Astrocyte (in vitro differentiated cells and primary cell): Measurements from ENCODE around the gene HDAC1. TPM values are rescaled to one million over a fixed set of nuclear protein-coding genes. Genes with fewer than 3 reads are reported as not detected.

ENCODE experiments used
- DNase-seq: peaks from one replicate; pipeline ENCODE4 v3.0.0-alpha.2; 2010; ENCODE audit warnings: low read depth
- FAIRE-seq: peaks from 2 replicates; lab custom pipeline; 2011; peaks lifted over from hg19 to GRCh38; lab: Jason Lieb, UNC
- H2AFZ ChIP-seq: 2 replicates; pipeline ENCODE4 v1.6.0; 2012; ENCODE audit warnings: low read depth, low read length, inconsistent platforms
- H3K27ac ChIP-seq: 2 replicates; pipeline ENCODE4 v1.5.1; 2011; ENCODE audit warnings: low read depth, low read length, inconsistent platforms
- H3K27me3 ChIP-seq: 2 replicates; pipeline ENCODE4 v1.6.0; 2011; ENCODE audit warnings: low read length, inconsistent platforms; ENCODE audit not compliant: insufficient read depth
- H3K36me3 ChIP-seq: 2 replicates; pipeline ENCODE4 v1.5.1; 2011; ENCODE audit warnings: low read length, inconsistent platforms; ENCODE audit not compliant: insufficient read depth
- H3K4me1 ChIP-seq: 2 replicates; pipeline ENCODE4 v1.5.1; 2011; ENCODE audit warnings: low read length, inconsistent platforms; ENCODE audit not compliant: insufficient read depth
- H3K4me2 ChIP-seq: 2 replicates; pipeline ENCODE4 v1.6.0; 2012; ENCODE audit warnings: low read length, inconsistent platforms
- H3K4me3 ChIP-seq: 2 replicates; pipeline ENCODE4 v1.5.1; 2011; ENCODE audit warnings: low read depth, mild to moderate bottlenecking, low read length, inconsistent platforms; ENCODE audit not compliant: insufficient read depth
- H3K79me2 ChIP-seq: 2 replicates; pipeline ENCODE4 v1.6.0; 2012; ENCODE audit warnings: mild to moderate bottlenecking, low read length, inconsistent platforms; ENCODE audit not compliant: insufficient read depth
- H3K9ac ChIP-seq: 2 replicates; pipeline ENCODE4 v1.6.0; 2012; ENCODE audit warnings: mild to moderate bottlenecking, low read length, inconsistent platforms
- H3K9me3 ChIP-seq: 2 replicates; pipeline ENCODE4 v1.5.1; 2012; ENCODE audit warnings: low read depth, mild to moderate bottlenecking, low read length, inconsistent platforms; ENCODE audit not compliant: insufficient read depth
- H4K20me1 ChIP-seq: 2 replicates; pipeline ENCODE4 v1.6.0; 2012; ENCODE audit warnings: low read length, inconsistent platforms; ENCODE audit not compliant: insufficient read depth
- H3K27ac Mint-ChIP-seq: one replicate; pipeline ENCODE4 v1.8.0; 2021; ENCODE audit warnings: mild to moderate bottlenecking, mixed read lengths; ENCODE audit not compliant: unreplicated experiment
- H3K27me3 Mint-ChIP-seq: one replicate; pipeline ENCODE4 v1.8.0; 2021; ENCODE audit warnings: low read depth, mixed read lengths; ENCODE audit not compliant: unreplicated experiment
- H3K36me3 Mint-ChIP-seq: one replicate; pipeline ENCODE4 v1.8.0; 2021; ENCODE audit warnings: low read depth, mixed read lengths; ENCODE audit not compliant: unreplicated experiment
- H3K4me1 Mint-ChIP-seq: one replicate; pipeline ENCODE4 v1.8.0; 2021; ENCODE audit warnings: low read depth, mixed read lengths; ENCODE audit not compliant: unreplicated experiment
- H3K4me3 Mint-ChIP-seq: one replicate; pipeline ENCODE4 v1.8.0; 2021; ENCODE audit warnings: mild to moderate bottlenecking, moderate library complexity, mixed read lengths; ENCODE audit not compliant: unreplicated experiment
- H3K9me3 Mint-ChIP-seq: one replicate; pipeline ENCODE4 v1.8.0; 2021; ENCODE audit warnings: mild to moderate bottlenecking, mixed read lengths; ENCODE audit not compliant: unreplicated experiment
- EZH2 ChIP-seq: IDR thresholded peaks from 2 replicates; pipeline ENCODE4 v1.6.1; 2012; ENCODE audit warnings: mild to moderate bottlenecking, low read length, inconsistent platforms; ENCODE audit not compliant: insufficient read depth
- total RNA-seq: library from RNA; stranded (reverse); gene quantifications from 2 replicates; pipeline ENCODE4 v1.2.1, GENCODE V29; 2021
- TF ChIP-seq, protein P1 (sequence below): IDR thresholded peaks from 2 replicates; pipeline ENCODE4 v1.5.1; 2011; ENCODE audit warnings: low read depth, mild to moderate bottlenecking, inconsistent platforms, low read length, moderate library complexity; ENCODE audit not compliant: insufficient read depth

HDAC1 gene
- total RNA-seq, 1 donor from 2014 or later: 99.6 TPM

DNA sequence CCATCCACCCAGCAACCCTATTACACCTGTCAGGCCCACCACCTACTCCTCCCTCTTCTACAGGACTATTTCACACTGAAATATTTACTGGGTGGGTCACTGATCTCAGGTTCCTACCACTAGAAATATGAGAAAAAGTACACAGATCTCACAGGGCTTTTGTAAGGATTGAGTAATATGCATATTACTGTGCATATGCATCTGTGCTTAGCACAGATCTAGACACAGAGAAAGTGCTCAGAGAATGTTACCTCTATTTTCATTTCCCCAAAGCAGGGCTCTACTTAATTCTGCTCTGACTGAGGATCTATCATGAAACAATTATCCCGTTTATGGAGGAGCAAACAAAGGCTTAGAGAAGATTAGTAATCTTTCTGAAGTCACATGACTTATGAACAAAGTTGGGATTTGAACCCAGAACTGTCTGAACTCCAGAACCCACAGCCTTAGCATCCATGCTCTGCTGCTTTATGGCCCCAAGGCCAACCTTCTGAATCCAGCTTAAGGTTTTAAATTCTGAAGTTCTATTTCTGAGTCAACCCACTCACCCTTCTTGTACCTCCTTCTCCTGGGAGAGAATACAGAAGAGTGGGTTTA is 82.2 kb downstream of the HDAC1 start:
- H3K4me3 Mint-ChIP-seq: no peak overlapping the region
- H3K9ac ChIP-seq: no peak overlapping the region
- H3K27ac Mint-ChIP-seq: peak overlapping the region; percentile 66
- H3K4me3 ChIP-seq: no peak overlapping the region
- H3K9me3 Mint-ChIP-seq: no peaks in the 10 kb centered on the region
- H3K79me2 ChIP-seq: no peaks in the 10 kb centered on the region
- no peak for DNase-seq
- H3K36me3 ChIP-seq: peaks cover 48% of the 10 kb centered on the region
- H3K36me3 Mint-ChIP-seq: peaks cover 31% of the 10 kb centered on the region
- H3K9me3 ChIP-seq: no peaks in the 10 kb centered on the region
- no peak overlapping the region for H3K27ac ChIP-seq
- peaks cover 16% of the 10 kb centered on the region for H4K20me1 ChIP-seq
- TF ChIP-seq, protein P1, sequence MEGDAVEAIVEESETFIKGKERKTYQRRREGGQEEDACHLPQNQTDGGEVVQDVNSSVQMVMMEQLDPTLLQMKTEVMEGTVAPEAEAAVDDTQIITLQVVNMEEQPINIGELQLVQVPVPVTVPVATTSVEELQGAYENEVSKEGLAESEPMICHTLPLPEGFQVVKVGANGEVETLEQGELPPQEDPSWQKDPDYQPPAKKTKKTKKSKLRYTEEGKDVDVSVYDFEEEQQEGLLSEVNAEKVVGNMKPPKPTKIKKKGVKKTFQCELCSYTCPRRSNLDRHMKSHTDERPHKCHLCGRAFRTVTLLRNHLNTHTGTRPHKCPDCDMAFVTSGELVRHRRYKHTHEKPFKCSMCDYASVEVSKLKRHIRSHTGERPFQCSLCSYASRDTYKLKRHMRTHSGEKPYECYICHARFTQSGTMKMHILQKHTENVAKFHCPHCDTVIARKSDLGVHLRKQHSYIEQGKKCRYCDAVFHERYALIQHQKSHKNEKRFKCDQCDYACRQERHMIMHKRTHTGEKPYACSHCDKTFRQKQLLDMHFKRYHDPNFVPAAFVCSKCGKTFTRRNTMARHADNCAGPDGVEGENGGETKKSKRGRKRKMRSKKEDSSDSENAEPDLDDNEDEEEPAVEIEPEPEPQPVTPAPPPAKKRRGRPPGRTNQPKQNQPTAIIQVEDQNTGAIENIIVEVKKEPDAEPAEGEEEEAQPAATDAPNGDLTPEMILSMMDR: no peak
- TF ChIP-seq EZH2: no peak
- no peak overlapping the region for H3K4me2 ChIP-seq
- H3K27me3 Mint-ChIP-seq: no peaks in the 10 kb centered on the region
- FAIRE-seq: no peak
- H2AFZ ChIP-seq: no peak overlapping the region
- H3K4me1 Mint-ChIP-seq: no peaks in the 10 kb centered on the region
- no peaks in the 10 kb centered on the region for H3K27me3 ChIP-seq
- H3K4me1 ChIP-seq: no peaks in the 10 kb centered on the region

DNA sequence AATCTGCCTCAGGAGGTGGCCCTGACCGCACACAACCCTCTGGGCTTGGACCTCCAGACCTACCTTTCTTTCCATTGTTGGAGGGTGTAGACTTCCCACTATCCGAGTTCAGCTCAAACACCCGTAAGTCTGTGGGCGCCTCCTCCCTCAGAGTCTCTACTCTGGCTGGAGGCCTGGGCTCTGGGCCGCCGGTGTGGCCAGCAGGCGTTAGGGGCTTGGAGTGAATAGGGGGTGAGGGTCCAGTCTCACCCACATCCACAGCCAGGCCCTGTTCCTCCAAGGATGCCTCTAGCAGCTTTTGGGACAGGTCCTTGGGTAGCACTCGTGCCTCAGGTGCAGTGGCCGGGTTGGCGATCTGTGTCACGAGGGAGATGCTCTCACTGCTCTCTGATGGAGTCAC is 84.3 kb downstream of the HDAC1 start:
- no peak overlapping the region for H3K27ac Mint-ChIP-seq
- H3K79me2 ChIP-seq: no peaks in the 10 kb centered on the region
- H3K9me3 Mint-ChIP-seq: no peaks in the 10 kb centered on the region
- no peak overlapping the region for H2AFZ ChIP-seq
- H3K4me3 ChIP-seq: no peak overlapping the region
- peaks cover 40% of the 10 kb centered on the region for H3K36me3 Mint-ChIP-seq
- H4K20me1 ChIP-seq: peaks cover 16% of the 10 kb centered on the region
- no peaks in the 10 kb centered on the region for H3K4me1 Mint-ChIP-seq
- no peaks in the 10 kb centered on the region for H3K9me3 ChIP-seq
- no peaks in the 10 kb centered on the region for H3K27me3 ChIP-seq
- FAIRE-seq (no peak), DNase-seq (no peak)
- H3K4me1 ChIP-seq: no peaks in the 10 kb centered on the region
- TF ChIP-seq EZH2: no peak
- TF ChIP-seq, protein P1: no peak
- H3K4me2 ChIP-seq: no peak overlapping the region
- H3K36me3 ChIP-seq: peaks cover 61% of the 10 kb centered on the region
- H3K9ac ChIP-seq: no peak overlapping the region
- no peak overlapping the region for H3K4me3 Mint-ChIP-seq
- H3K27me3 Mint-ChIP-seq: no peaks in the 10 kb centered on the region
- H3K27ac ChIP-seq: no peak overlapping the region

DNA sequence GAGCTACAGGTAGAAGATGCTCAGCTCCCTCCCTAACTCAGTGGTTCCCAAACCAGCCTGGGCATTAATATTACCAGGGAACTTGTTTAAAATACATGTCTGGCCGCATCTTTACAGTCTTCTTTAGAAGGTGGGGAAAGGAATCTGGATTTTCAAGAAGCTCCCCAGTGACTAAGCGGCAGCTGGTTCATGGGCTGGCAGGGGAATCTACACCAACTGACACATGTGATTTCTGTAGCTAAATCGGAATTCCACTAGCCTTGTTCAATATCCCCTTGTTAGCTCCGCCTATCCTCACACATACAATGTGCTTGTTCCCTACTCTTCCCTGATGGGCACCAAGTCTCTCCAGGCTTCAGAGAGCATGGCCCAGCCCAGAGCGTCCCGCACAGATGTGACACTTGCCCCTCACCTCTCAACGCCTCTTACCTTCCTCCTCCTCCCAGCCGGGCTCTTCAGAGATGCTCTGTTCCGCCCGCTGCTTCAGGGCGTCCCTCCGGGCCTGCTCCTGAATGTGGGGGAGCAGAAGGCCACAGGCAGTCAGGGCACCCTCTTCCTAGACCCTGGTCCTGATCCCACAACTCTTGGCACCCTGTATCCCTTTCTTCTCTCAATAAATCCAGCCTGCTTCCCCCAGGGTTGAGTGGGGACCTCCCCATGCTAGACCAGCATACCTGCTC is 85.8 kb downstream of the HDAC1 start:
- Histone ChIP-seq H2AFZ (no peak overlapping the region), H3K36me3 (peaks cover 60% of the 10 kb centered on the region), H3K27me3 (no peaks in the 10 kb centered on the region), H3K4me2 (no peak overlapping the region), H3K9ac (no peak overlapping the region), H3K27ac (no peak overlapping the region), H3K4me3 (no peak overlapping the region), H3K9me3 (no peaks in the 10 kb centered on the region), H3K4me1 (no peaks in the 10 kb centered on the region), H4K20me1 (peaks cover 12% of the 10 kb centered on the region), H3K79me2 (no peaks in the 10 kb centered on the region)
- H3K4me3 Mint-ChIP-seq: no peak overlapping the region
- H3K27ac Mint-ChIP-seq: no peak overlapping the region
- DNase-seq: no peak
- TF ChIP-seq, protein P1: no peak
- no peak for TF ChIP-seq EZH2
- no peaks in the 10 kb centered on the region for H3K4me1 Mint-ChIP-seq
- FAIRE-seq: no peak
- peaks cover 32% of the 10 kb centered on the region for H3K36me3 Mint-ChIP-seq
- no peaks in the 10 kb centered on the region for H3K27me3 Mint-ChIP-seq
- H3K9me3 Mint-ChIP-seq: no peaks in the 10 kb centered on the region
